ENCODE data around the gene EYA3.
"Not testable (repeated sequence)": the region's sequence is repeated elsewhere in the genome, so short reads cannot be mapped to it uniquely, and the experiment has no call there.

The EYA3 gene

DNA sequence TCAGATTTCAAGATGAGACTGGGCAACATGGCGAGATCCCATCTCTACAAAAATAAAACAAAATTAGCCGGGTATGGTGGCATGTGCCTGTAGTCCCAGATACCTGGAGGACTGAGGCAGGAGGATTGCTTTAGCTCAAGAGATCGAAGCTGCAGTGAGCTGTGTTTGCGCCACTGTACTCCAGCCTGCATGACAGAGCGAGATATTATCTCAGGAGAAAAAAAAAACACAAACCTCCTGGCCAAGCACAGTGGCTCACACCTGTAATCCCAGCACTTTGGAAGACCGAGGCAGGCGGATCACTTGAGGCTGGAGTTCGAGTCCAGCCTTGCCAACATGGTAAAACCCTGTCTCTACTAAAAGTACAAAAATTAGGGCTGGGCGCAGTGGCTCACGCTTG lies 85.8 kb downstream of the EYA3 start:
- H3K4me3 ChIP-seq (ENCODE audit: low read depth in 1 of 2, low read length in 2 of 2), result no peak overlapping the region
- ATAC-seq (ENCODE audit: insufficient read depth, low read depth), result no peak
- H3K79me2 ChIP-seq (ENCODE audit: insufficient read depth, low read length), result no peaks in the 10 kb centered on the region
- TF ChIP-seq, protein P1, sequence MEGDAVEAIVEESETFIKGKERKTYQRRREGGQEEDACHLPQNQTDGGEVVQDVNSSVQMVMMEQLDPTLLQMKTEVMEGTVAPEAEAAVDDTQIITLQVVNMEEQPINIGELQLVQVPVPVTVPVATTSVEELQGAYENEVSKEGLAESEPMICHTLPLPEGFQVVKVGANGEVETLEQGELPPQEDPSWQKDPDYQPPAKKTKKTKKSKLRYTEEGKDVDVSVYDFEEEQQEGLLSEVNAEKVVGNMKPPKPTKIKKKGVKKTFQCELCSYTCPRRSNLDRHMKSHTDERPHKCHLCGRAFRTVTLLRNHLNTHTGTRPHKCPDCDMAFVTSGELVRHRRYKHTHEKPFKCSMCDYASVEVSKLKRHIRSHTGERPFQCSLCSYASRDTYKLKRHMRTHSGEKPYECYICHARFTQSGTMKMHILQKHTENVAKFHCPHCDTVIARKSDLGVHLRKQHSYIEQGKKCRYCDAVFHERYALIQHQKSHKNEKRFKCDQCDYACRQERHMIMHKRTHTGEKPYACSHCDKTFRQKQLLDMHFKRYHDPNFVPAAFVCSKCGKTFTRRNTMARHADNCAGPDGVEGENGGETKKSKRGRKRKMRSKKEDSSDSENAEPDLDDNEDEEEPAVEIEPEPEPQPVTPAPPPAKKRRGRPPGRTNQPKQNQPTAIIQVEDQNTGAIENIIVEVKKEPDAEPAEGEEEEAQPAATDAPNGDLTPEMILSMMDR (IDR thresholded peaks at IDR 0.05; ENCODE audit: borderline replicate concordance, extremely low read depth, low read length, poor library complexity, severe bottlenecking), result no peak
- TF ChIP-seq EZH2 (IDR thresholded peaks at IDR 0.05; ENCODE audit: borderline replicate concordance, low read depth, low read length, severe bottlenecking), result no peak
- H3K36me3 ChIP-seq (ENCODE audit: insufficient read depth, low read length), result peaks cover 51% of the 10 kb centered on the region
- no peaks in the 10 kb centered on the region for H3K27me3 ChIP-seq (ENCODE audit: insufficient read depth, low read length, poor library complexity)
- DNase-seq, result no peak
- H3K4me1 ChIP-seq (ENCODE audit: insufficient read depth, low read length), result no peaks in the 10 kb centered on the region
- H4K20me1 ChIP-seq (ENCODE audit: insufficient read depth, low read length), result no peaks in the 10 kb centered on the region
- no peak overlapping the region for H3K9ac ChIP-seq (ENCODE audit: low read depth, low read length)
- H3K27ac ChIP-seq (ENCODE audit: low read length), result no peak overlapping the region
- H2AFZ ChIP-seq (ENCODE audit: low read depth, low read length), result no peak overlapping the region
- no peak overlapping the region for H3K4me2 ChIP-seq (ENCODE audit: insufficient read depth, low read length)
- no peaks in the 10 kb centered on the region for H3K9me3 ChIP-seq (ENCODE audit: insufficient read depth, low read length, severe bottlenecking)

DNA sequence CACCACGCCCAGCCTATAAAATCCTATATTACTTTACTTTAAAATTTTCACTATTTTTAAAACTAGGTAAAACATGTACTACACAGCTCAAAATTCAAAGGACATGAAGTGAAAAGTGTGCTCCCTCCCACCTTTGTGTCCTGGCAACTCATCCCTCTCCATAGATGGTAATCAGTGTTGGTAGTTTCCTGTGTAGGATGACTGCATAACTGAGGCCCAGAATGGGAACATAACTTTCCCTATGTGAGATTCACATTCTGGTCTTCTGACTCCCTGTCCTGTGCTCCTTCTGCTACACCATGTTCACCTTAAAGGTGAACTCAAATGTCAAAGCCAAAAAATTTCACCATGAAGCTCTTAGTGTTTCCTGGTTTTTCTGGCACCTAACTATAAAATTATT lies 89.4 kb downstream of the EYA3 start:
- no peak for ATAC-seq (ENCODE audit: insufficient read depth, low read depth)
- peaks cover 66% of the 10 kb centered on the region for H3K36me3 ChIP-seq (ENCODE audit: insufficient read depth, low read length)

DNA sequence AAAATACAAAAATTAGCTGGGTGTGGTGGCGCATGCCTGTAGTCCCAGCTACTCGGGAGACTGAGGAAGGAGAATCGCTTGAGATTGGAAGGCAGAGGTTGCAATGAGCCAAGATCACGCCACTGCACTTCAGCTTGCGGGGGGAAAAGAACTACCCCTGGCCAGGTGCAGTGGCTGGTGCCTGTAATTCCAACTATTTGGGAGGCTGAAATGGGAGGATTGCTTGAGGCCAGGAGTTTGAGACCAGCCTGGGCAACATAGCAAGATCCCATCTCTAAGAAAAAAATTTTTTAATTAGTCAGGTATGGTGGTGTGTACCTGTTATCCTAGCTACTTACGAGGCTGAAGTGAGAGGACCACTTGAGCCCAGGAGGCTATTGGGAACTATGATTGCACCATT lies 93.9 kb downstream of the EYA3 start:
- not testable (repeated sequence) for H3K79me2 ChIP-seq (ENCODE audit: insufficient read depth, low read length); H3K4me1 ChIP-seq (ENCODE audit: insufficient read depth, low read length); H3K9me3 ChIP-seq (ENCODE audit: insufficient read depth, low read length, severe bottlenecking); H3K27ac ChIP-seq (ENCODE audit: low read length); H3K27me3 ChIP-seq (ENCODE audit: insufficient read depth, low read length, poor library complexity); H4K20me1 ChIP-seq (ENCODE audit: insufficient read depth, low read length); ATAC-seq (ENCODE audit: insufficient read depth, low read depth); H3K4me3 ChIP-seq (ENCODE audit: low read depth in 1 of 2, low read length in 2 of 2); H3K4me2 ChIP-seq (ENCODE audit: insufficient read depth, low read length); H2AFZ ChIP-seq (ENCODE audit: low read depth, low read length); DNase-seq; H3K9ac ChIP-seq (ENCODE audit: low read depth, low read length)
- peaks cover 84% of the 10 kb centered on the region for H3K36me3 ChIP-seq (ENCODE audit: insufficient read depth, low read length)

More for the DNA sequence above, 89.4 kb downstream of the EYA3 start:
- Histone ChIP-seq H3K4me3 (ENCODE audit: low read depth in 1 of 2, low read length in 2 of 2) (no peak overlapping the region), H3K79me2 (ENCODE audit: insufficient read depth, low read length) (no peaks in the 10 kb centered on the region), H3K9me3 (ENCODE audit: insufficient read depth, low read length, severe bottlenecking) (no peaks in the 10 kb centered on the region), H3K4me2 (ENCODE audit: insufficient read depth, low read length) (no peak overlapping the region), H4K20me1 (ENCODE audit: insufficient read depth, low read length) (no peaks in the 10 kb centered on the region), H3K27me3 (ENCODE audit: insufficient read depth, low read length, poor library complexity) (no peaks in the 10 kb centered on the region), H3K4me1 (ENCODE audit: insufficient read depth, low read length) (no peaks in the 10 kb centered on the region), H3K9ac (ENCODE audit: low read depth, low read length) (no peak overlapping the region), H2AFZ (ENCODE audit: low read depth, low read length) (no peak overlapping the region), H3K27ac (ENCODE audit: low read length) (no peak overlapping the region)
- no peak for DNase-seq
- TF ChIP-seq EZH2 (IDR thresholded peaks at IDR 0.05; ENCODE audit: borderline replicate concordance, low read depth, low read length, severe bottlenecking), result no peak
- TF ChIP-seq, protein P1 (IDR thresholded peaks at IDR 0.05; ENCODE audit: borderline replicate concordance, extremely low read depth, low read length, poor library complexity, severe bottlenecking), result no peak

DNA sequence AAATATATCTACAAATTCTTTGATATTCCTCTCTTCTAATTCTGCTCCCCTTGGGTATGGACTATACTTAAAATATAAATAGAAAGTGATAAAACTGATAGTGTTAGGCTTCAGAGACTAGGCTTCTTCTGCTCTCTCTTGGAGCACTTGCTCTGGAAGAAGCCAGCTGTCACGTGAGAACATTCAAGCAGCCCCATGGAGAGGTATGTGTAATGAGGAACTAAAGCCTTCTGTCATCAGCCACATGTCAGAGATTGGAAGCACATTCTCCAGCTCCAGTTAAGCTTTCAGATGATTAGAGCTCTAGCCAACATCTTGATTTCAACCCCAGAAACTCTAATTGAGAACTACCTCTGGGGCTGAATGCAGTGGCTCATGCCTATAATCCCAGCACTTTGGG lies 94.3 kb downstream of the EYA3 start:
- DNase-seq, result no peak
- Histone ChIP-seq H4K20me1 (ENCODE audit: insufficient read depth, low read length) (no peaks in the 10 kb centered on the region), H3K9me3 (ENCODE audit: insufficient read depth, low read length, severe bottlenecking) (no peaks in the 10 kb centered on the region), H3K4me2 (ENCODE audit: insufficient read depth, low read length) (no peak overlapping the region), H3K4me1 (ENCODE audit: insufficient read depth, low read length) (peaks cover 7% of the 10 kb centered on the region), H3K27ac (ENCODE audit: low read length) (no peak overlapping the region), H3K27me3 (ENCODE audit: insufficient read depth, low read length, poor library complexity) (no peaks in the 10 kb centered on the region), H3K79me2 (ENCODE audit: insufficient read depth, low read length) (no peaks in the 10 kb centered on the region), H3K9ac (ENCODE audit: low read depth, low read length) (no peak overlapping the region), H2AFZ (ENCODE audit: low read depth, low read length) (no peak overlapping the region), H3K4me3 (ENCODE audit: low read depth in 1 of 2, low read length in 2 of 2) (no peak overlapping the region), H3K36me3 (ENCODE audit: insufficient read depth, low read length) (peaks cover 85% of the 10 kb centered on the region)
- no peak for ATAC-seq (ENCODE audit: insufficient read depth, low read depth)
- TF ChIP-seq EZH2 (IDR thresholded peaks at IDR 0.05; ENCODE audit: borderline replicate concordance, low read depth, low read length, severe bottlenecking), result no peak
- TF ChIP-seq, protein P1 (IDR thresholded peaks at IDR 0.05; ENCODE audit: borderline replicate concordance, extremely low read depth, low read length, poor library complexity, severe bottlenecking), result no peak

All from DND-41 (cell line).